Panc1 (cell line): ENCODE measurements around the gene CCDC85A. TPM values are rescaled to one million over a fixed set of nuclear protein-coding genes. Genes with fewer than 3 reads are reported as not detected.
A peak's percentile ranks its signal among the peaks of the same experiment; 100 is the strongest.

ENCODE experiments used
- ATAC-seq: fragments of 200-7000 bp; cut with Tn5 transposase; 2 replicates; pipeline ENCODE4 v1.9.1; 2020; ENCODE audit warnings: mild to moderate bottlenecking, moderate library complexity
- BruUV-seq: library from RNA; stranded (reverse); fragments of 400-500 nt; replicated peaks from 2 replicates; lab custom pipeline; 2021; lab: Mats Ljungman, UMichigan
- CTCF ChIA-PET: fragments of 300-600 bp; sonication (Branson Sonifier 250); formaldehyde crosslinking; loops from one replicate; lab custom pipeline; 2022; ENCODE audit warnings: antibody characterized with exemption; lab: Charles Lee
- POLR2A ChIA-PET: fragments of 300-600 bp; sonication (Branson Sonifier 250); formaldehyde crosslinking; loops from one replicate; lab custom pipeline; 2022; ENCODE audit warnings: antibody characterized with exemption; lab: Charles Lee
- DNase-seq: peaks from one replicate; pipeline ENCODE4 v3.0.0-alpha.2; 2010; ENCODE audit warnings: low read depth, low spot score
- H3K27ac ChIP-seq: 2 replicates; pipeline ENCODE4 v1.5.1; 2011; ENCODE audit warnings: mild to moderate bottlenecking, low read length, inconsistent platforms
- H3K27me3 ChIP-seq: fragments of 200-500 bp; sonication (Bioruptor generic); 2 replicates; pipeline ENCODE4 v1.6.0; 2014; ENCODE audit warnings: low read length, inconsistent platforms; ENCODE audit not compliant: control insufficient read depth, insufficient read depth
- H3K36me3 ChIP-seq: fragments of 200-500 bp; sonication (Bioruptor generic); 2 replicates; pipeline ENCODE4 v1.5.1; 2014; ENCODE audit warnings: inconsistent platforms, mild to moderate bottlenecking, low read length, moderate library complexity; ENCODE audit not compliant: control insufficient read depth, insufficient read depth
- H3K4me1 ChIP-seq: 2 replicates; pipeline ENCODE4 v1.5.1; 2011; ENCODE audit warnings: inconsistent platforms, mild to moderate bottlenecking, low read length, moderate library complexity; ENCODE audit not compliant: control insufficient read depth, insufficient read depth
- H3K4me3 ChIP-seq, 2 experiments: 2 replicates each; pipeline ENCODE4 v1.5.1; 2011 to 2012; ENCODE audit warnings: low read depth in 2 of 2, low read length in 2 of 2, mild to moderate bottlenecking in 2 of 2, inconsistent platforms in 1 of 2, moderate library complexity in 1 of 2
- H3K9me3 ChIP-seq: fragments of 200-500 bp; sonication (Bioruptor generic); 2 replicates; pipeline ENCODE4 v1.5.1; 2014; ENCODE audit warnings: low read depth, mild to moderate bottlenecking, inconsistent platforms, low read length, moderate library complexity; ENCODE audit not compliant: control insufficient read depth, insufficient read depth
- CTCF ChIP-seq: fragments of 450-650 bp; IDR thresholded peaks from 2 replicates; pipeline ENCODE4 v1.5.1; 2017; ENCODE audit warnings: mild to moderate bottlenecking
- POLR2AphosphoS5 ChIP-seq: IDR thresholded peaks from 2 replicates; pipeline ENCODE4 v1.6.1; 2012; ENCODE audit warnings: mild to moderate bottlenecking, low read depth, low read length, moderate library complexity
- REST ChIP-seq, 2 experiments: IDR thresholded peaks; 2 replicates each; pipeline ENCODE4 v1.6.1; 2011 to 2012; ENCODE audit warnings: low read depth in 2 of 2, control low read depth in 1 of 2, low read length in 1 of 2, mild to moderate bottlenecking in 1 of 2, moderate library complexity in 1 of 2; ENCODE audit not compliant: insufficient read depth in 1 of 2
- SIN3A ChIP-seq: IDR thresholded peaks from 2 replicates; pipeline ENCODE4 v1.6.1; 2012; ENCODE audit warnings: low read depth, mild to moderate bottlenecking, low read length, moderate library complexity, borderline replicate concordance; ENCODE audit not compliant: insufficient read depth
- TCF7L2 ChIP-seq: IDR thresholded peaks from 2 replicates; pipeline ENCODE4 v1.6.1; 2011; ENCODE audit warnings: mild to moderate bottlenecking, low read depth, low read length, inconsistent platforms
- in situ Hi-C: cut with HindIII; loops from 2 replicates; pipeline ENCODE4 v1.10.0; 2016; ENCODE audit warnings: low sequenced_read_pairs, low pct_unique_long_range_greater_than_20kb
- intact Hi-C: fragments of 100-400 bp; cut with micrococcal nuclease; formaldehyde crosslinking; loops from one replicate; pipeline ENCODE4 v1.10.0; 2022; ENCODE audit not compliant: unreplicated experiment
- total RNA-seq: library from RNA; stranded (reverse); gene quantifications from one replicate; pipeline ENCODE4 v1.2.1, GENCODE V29; 2021; ENCODE audit not compliant: unreplicated experiment

Gene CCDC85A
- total RNA-seq, 1 experiment from 2014 or later: 0.05 TPM

- intact Hi-C loops: loop anchor here (2.0 kb wide), 1 partner anchor 563 kb away; no protein-coding TSS in a partner anchor
- no peaks in the 10 kb centered on the region for H3K9me3 ChIP-seq
- in situ Hi-C loops: no loop called here
- DNase-seq (no peak), ATAC-seq (peak; percentile 56; the same call in 1 of the 2 replicates)
- H3K36me3 ChIP-seq: no peaks in the 10 kb centered on the region; the same call in 1 of the 2 replicates
- peaks cover 25% of the 10 kb centered on the region for H3K27me3 ChIP-seq
- H3K4me1 ChIP-seq: no peaks in the 10 kb centered on the region
- ChIA-PET CTCF (no interaction called here), POLR2A (no interaction called here)
- peak overlapping the region; percentile 54 to 56 for H3K4me3 ChIP-seq
- no peak overlapping the region for H3K27ac ChIP-seq
- BruUV-seq: no TSS peak
- TF ChIP-seq CTCF (no peak; the same call in 1 of the 2 replicates), POLR2AphosphoS5 (no peak), REST (IDR thresholded peaks at IDR 0.05; ENCODE audit: insufficient read depth in 1 of 2, low read depth in 2 of 2, low read length in 1 of 2) (no peak), TCF7L2 (no peak), SIN3A (no peak)
These were observed 1.8 kb downstream of the CCDC85A start for GRCh38 chr2:56185582-56186046.

DNA sequence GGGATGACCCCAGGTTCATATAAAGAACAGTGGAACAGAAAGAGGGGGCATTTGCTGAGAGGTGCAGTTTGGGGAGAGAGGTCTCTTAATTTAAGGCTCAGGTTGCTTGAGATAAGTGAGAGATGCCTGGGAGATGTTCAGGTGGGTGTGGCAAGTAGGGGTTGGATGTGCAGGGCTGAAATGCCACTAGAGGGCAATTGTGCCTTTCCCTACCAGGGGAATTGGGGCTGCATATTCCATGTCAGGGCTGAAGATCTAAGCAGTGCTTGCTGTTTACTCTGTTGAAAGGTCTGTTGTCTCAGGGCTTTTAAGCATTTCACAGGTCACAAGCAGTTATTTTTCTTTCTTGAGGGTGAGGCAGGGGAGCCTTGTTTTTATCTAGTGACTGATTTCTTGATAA is 7.8 kb downstream of the CCDC85A start:
- Histone ChIP-seq H3K27me3 (peaks cover 10% of the 10 kb centered on the region), H3K9me3 (no peaks in the 10 kb centered on the region), H3K4me3 (no peak overlapping the region), H3K4me1 (no peaks in the 10 kb centered on the region), H3K27ac (no peak overlapping the region), H3K36me3 (no peaks in the 10 kb centered on the region)
- intact Hi-C loops (no loop called here), in situ Hi-C loops (no loop called here)
- no TSS peak for BruUV-seq
- CTCF ChIA-PET: no interaction called here
- TF ChIP-seq CTCF: peak; percentile 76
- no peak for TF ChIP-seq POLR2AphosphoS5
- DNase-seq (no peak), ATAC-seq (peak; percentile 86)
- POLR2A ChIA-PET: no interaction called here
